ENCODE data around the gene TICAM1.
"Not testable (repeated sequence)": the region's sequence is repeated elsewhere in the genome, so short reads cannot be mapped to it uniquely, and the experiment has no call there.

Gene TICAM1

DNA sequence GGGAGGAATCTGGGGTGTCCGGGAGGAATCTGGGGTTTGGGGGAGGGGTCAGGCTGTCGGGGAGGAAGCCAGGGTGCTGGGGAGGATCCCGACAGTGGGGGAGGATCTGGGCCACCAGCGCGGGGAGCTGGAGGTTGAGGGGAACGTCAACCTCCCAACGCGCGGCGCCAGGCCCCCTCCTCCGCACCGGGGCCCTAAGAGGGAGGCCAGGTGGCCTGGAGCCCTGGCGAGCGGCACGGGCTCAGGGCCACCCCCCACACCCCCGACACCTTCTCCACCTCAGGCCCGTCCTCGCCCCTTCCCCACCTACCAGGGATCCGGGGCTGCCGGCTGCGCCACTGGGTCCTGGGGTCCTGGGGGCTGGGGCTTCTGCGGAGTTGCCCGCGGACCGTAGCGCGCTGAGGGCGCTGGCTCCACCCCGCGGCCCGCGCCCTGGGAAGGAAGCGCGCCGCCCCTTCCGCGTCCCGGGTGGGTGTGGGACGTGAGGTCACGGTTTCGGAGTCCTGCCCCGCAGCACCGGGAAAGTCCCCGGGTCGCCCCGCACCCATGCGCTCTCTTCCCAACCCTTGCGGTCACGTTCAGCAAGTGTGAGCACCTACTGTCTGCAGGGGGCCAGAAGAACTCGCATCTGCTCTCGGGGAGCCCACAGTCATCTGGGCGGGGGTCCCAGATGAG is at the start of gene TICAM1:
TSS of gene TICAM1 (minus strand) at position 409 of the 675 bp plus-strand sequence. CDS start 13,335 bp downstream, outside the sequence.
- DNase-seq = peak in 9 of 10 donors; percentile 36 to 91 (median 46)
- intact Hi-C loops (cut with DNase I) = no loop called here

DNA sequence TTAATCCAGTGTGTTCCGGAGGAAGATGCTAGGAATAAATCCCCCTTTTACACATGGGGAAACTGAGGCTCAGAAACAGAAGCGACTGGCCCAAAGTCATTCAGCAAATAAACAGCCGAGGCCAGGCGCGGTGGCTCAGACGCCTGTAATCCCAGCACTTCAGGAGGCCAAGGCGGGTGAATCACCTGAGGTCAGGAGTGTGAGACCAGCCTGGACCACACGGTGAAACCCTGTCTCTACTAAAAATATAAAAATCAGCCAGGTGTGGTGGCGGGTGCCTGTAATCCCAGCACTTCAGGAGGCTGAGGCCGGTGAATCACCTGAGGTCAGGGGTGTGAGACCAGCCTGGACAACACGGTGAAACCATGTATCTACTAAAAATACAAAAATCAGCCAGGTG is 47.5 kb upstream of the TICAM1 start:
- DNase-seq = no peak
- intact Hi-C loops (cut with DNase I) = no loop called here

DNA sequence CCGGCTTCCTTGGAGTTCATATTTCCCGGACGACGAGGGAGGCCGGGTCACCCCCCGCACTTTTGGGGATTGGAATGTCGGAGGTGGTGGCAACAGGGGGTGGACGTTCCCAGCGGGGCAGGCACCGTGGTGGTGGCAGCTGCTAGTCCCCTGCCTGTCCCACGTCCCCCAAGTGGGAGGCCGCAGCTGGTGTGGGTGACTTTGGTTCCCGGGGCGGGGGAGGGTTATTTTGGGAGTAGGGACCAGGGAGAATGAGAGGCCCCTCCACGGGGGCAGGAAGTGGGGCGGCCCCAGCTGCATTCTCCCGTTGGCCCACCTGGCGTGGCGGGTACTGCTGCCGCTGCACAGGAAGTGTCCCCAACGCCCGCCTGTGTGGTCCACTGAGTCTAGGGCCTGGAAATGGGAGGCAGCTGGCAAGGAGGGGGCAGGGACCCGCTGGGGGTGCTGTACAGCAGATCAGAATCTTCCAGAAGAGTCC is 47.0 kb upstream of the TICAM1 start:
- DNase-seq = peak in 6 of 10 donors; percentile 41 to 92 (median 56)
- intact Hi-C loops (cut with DNase I) = no loop called here

DNA sequence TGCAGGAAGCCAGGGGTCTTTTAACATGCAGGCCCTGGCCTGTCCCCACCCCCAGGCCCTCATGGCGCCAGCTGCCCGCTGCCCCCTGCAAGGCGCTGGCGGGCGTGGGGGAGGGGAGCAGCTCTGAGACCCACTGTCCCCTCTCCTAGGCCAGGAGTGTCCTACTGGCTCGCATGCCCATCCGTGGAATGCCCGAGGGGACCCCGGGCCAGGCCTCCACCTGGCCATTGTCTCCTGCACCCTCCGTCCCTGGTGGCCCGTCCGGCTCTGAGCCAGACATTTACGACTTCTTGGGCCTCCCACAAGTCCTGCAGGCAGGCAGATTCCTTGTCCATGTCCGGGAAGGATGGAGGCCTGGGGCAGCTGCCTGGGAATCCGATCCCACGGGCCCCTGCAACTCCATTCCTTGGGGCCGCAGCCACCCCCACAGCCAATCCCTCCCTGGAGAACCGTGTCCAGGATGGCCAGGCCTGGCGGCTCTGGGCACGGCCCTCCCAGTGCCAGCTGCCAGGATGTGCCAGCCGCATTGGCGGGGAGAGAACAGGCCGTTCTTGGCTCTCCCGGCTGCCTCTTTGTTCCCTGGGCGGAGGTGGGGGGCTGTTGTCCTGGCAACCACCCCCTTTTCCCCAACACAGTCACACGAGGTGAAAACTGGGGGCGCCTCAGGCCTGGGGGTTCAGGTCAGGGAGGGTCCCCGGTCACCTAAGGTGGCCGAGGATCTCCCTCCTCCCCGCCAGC is 46.4 kb upstream of the TICAM1 start:
- DNase-seq = peak; percentile 81 to 98 (median 90)
- intact Hi-C loops (cut with DNase I) = no loop called here

DNA sequence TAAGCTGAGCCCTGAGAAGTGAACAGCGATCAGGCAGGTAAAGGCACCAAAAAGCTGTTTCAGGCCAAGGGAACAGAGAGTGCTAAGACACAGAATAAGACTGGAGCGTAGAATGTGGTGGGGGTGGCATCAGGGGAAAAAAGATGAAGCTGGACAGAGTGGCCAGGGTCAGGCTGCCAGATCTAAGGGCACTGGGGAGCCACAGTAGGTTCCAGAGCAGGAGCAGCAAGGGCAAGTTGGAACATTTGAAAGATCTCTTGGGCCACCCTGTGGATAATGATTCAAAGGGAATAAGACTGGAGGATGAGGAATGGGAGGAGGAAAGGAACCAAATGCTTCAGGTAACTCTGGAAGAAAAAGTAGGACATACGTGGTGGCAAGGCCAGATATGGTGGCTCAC is 42.4 kb upstream of the TICAM1 start:
- no peak for DNase-seq
- intact Hi-C loops (cut with DNase I) = loop anchor here (2.0 kb wide), 1 partner anchor 37 kb away; no protein-coding TSS in a partner anchor

DNA sequence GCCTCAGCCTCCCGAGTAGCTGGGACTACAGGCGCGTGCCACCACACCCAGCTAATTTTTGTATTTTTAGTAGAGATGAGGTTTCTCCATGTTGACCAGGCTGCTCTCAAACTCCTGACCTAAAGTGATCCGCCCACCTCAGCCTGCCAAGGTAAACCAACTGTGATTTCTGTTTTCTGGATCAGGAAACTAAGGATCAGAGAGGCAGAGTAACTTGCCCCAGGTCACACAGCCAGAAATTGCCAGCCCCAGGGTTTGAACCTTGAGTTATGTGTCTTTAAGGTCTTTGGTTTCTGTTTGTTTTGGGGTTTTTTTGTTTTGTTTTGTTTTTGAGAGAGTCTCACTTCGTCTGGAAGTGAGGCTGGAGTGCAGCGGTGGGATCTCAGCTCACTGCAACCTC is 40.2 kb upstream of the TICAM1 start:
- no peak for DNase-seq
- intact Hi-C loops (cut with DNase I) = loop anchor here (1.0 to 2.0 kb wide), 2 partner anchors 39 to 160 kb away; no protein-coding TSS in a partner anchor

DNA sequence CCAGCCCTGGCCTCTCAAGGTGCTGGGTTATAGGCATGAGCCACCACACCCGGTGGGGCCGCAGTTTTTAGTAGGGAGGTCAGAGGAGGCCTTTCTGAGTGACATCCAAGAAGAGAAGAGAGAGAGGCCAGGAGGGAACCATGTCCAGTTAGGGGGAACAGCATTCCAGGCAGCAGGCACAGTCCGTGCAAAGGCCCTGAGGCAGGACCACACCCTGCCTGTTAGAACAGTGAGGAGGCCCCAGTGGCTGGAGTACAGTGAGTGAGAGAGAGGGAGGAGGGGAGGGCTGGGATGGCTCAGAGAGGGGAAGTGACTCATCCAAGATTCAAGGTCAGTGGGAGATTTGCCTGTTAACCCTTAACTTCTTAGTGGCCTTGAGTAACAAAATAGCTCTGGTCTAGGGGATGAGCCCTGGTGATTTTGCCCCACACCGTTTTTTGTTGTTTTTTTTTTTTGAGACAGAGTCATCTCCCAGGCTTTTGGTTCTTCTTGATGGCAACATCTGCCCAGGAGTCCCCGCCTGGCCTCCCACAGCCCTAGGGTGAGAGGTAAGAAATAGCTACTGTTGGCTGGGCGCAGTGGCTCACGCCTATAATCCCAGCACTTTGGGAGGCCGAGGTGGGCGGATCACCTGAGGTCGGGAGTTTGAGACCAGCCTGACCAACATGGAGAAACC is 38.7 kb upstream of the TICAM1 start:
- no peak for DNase-seq
- intact Hi-C loops (cut with DNase I) = no loop called here

DNA sequence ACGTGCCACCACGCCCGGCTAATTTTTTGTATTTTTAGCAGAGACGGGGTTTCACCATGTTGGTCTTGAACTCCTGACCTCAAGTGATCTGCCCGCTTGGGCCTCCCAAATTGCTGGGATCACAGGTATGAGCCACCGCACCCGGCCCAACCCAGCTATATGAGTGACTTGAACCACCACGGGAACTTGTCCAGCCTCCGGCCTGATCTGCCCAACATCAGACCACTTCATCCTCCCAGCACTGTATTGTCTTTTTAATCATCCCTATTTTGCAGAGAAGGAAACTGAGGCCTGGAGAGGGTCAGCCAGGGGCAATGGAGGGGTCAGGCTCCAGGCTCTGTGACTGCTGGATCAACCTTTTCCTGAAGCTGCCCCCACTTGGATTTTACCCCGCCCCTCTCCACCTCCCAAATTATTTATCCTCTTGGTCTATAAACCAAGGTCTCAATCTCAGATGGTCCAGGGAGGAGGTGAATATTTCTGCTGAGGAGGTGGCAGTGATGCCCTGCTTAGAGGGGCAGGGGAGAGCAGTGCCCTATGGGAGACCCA is 36.8 kb upstream of the TICAM1 start:
- intact Hi-C loops (cut with DNase I) = no loop called here
- no peak for DNase-seq

DNA sequence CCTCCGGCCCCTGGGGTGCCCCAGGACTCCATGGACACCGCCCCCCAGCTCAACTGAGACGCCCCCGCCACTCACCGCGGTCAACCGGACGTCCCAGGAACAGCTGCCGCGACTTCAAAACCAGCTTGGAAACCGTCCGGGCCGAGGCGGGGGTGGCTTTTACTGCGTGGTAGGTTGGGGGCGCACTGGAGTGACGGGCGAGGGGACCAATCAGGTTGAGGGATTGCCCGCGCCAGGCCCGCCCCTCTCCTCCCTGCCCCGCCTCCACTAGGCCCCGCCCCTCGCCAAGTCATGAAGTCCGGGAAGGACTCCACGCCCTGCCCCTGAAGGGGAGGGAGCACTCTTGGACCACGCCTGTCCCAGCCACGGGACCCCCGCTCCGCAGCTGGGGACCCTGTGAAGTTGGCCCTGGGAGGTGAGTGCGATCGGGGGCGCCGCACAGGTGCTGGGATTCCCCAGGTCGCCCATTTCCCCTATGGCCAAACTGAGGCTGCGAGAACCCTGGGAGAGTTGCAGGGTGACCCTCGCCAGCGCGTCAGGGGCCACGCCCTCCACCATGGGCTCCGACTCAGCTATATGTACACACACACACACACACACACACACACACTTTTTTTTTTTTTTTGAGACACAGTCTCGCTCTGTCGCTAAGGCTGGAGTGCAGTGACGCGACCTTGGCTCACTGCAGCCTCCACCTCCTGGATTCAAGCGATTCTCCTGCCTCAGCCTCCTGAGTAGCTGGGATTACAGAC is 36.2 kb upstream of the TICAM1 start, which contains the start of gene PLIN3:
TSS of gene PLIN3 (minus strand) at position 134 of the 752 bp plus-strand sequence. CDS start 6,273 bp downstream, outside the sequence.
- peak; percentile 83 to 98 (median 92) for DNase-seq
- intact Hi-C loops (cut with DNase I) = no loop called here

DNA sequence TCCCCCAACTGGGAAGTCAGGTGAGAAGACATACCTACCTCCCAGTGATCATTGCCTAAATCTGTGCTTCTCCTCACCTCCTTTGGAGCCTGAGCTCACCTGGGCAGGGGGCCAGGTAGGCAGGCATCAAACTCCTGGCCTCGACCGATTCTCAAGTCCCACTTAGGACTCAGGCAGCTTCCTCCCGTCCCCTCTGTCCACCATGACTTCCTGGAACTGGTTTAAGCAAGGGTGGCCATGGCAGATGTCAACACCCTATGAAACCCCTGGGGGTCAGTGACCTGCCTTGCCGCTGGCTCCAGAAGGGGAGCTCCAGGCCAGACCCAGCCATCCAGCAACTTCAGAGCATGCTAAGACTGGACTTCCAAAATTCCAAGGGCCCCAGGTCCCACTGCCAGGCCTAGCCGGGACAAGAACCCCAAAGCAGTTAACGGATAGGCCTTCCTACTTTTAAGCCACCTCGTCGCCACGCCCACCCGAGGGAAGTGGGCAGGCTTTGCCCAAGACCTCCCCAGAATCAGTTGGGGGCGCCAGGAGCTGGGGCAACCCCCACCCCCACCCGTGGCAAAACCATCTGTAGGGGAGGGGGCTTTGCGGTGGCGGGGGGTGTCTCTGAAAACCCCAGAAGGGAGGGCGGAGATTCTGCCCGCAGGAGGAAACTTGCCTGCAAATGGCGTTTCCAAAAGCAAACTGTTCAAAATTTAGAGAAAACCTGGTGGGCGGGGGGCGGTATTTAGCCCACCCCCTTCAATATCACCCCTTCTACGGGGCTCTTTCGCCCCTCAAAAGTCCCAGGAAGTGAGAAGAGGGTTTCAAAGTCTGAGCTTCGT is 35.3 kb upstream of the TICAM1 start:
- no peak for DNase-seq
- intact Hi-C loops (cut with DNase I) = no loop called here

DNA sequence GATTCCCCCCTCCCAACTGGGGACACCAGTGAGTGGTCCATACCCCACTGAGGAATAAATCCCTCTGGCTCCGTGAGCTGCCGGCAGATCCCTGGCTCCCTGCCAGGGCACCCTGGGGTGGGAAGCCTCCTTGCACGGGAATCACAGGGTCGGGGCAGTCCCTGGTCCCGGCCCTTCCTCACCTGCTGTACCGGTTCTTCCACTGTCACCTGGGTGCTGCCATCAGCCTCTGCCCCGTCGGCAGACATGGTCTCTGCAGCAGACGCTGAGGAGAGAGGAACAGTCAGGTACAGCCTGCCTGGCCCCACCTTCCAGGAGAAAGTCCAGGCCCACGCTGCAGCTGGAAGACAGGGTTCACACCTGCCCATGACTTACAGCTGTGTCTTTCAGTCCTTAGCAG is 29.6 kb upstream of the TICAM1 start:
- DNase-seq = no peak
- intact Hi-C loops (cut with DNase I) = no loop called here

DNA sequence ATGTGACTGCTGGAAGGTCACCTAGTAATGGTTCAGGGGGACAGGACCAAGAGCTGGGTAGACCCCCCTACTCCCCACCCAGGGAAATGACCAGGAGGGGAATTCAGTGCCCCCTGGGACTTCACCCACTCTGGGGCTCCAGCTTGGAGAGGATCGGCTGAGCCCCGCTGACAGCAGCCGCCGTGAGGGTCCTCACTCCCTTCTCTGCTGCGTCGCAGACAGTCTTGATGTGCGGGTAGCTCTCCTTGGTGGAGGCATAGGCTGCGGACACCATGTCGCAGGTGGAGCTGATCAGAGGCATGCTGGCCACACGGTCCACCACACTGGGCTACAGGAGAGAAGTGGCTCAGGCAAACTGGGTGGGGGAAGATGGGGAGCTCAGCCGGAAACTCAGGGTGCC is 28.2 kb upstream of the TICAM1 start:
- no peak for DNase-seq
- intact Hi-C loops (cut with DNase I) = no loop called here

DNA sequence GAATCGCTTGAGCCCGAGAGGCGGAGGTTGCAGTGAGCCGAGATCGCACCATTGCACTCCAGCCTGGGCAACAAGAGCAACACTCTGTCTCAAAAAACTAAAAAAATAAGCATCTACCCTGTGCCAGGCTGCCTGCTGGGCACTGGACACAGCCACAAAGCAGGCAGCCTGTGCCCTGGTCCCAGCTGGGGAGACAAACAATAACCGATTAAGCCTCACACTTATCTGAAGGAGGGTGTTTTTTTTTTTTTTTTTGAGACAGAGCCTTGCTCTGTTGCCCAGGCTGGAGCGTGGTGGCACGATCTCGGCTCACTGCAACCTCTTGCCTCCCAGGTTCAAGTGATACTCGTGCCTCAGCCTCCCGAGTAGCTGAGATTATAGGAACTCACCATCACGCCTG is 25.0 kb upstream of the TICAM1 start:
- intact Hi-C loops (cut with DNase I) = not testable (repeated sequence)
- DNase-seq = peak in 4 of 10 donors; percentile 17 to 88 (median 42)

DNA sequence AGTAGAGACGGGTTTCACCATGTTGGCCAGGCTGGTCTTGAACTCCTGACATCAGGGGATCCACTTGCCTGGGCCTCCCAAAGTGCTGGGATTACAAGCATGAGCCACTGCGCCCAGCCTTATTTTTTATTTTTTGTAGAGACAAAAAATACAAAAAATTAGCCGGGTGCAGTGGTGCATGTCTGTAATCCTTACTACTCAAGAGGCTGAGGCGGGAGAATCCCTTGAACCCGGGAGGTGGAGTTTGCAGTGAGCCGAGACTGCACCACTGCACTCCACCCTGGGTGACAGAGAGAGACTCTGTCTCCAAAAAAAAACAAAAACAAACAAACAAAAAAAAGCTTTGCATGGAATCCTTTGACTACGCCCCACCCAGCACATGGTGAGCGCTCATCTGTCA is 22.0 kb upstream of the TICAM1 start:
- intact Hi-C loops (cut with DNase I); DNase-seq: not testable (repeated sequence)

DNA sequence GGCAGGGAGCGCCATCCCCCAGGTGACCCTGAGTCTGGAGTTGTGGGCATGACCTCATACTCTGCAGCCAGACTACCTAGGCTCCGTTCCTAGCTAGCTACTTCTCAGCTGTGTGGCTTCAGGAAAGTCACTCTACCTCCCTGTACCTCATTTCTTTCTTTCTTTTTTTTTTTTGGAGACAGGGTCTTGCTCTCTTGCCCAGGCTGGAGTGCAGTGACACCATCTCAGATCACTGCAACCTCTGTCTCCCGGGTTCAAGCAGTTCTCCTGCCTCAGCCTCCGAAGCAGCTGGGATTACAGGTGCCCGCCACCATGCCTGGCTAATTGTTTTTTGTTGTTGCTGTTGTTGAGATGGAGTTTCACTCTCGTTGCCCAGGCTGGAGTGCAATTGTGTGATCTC is 21.0 kb upstream of the TICAM1 start:
- DNase-seq = no peak
- intact Hi-C loops (cut with DNase I) = no loop called here

DNA sequence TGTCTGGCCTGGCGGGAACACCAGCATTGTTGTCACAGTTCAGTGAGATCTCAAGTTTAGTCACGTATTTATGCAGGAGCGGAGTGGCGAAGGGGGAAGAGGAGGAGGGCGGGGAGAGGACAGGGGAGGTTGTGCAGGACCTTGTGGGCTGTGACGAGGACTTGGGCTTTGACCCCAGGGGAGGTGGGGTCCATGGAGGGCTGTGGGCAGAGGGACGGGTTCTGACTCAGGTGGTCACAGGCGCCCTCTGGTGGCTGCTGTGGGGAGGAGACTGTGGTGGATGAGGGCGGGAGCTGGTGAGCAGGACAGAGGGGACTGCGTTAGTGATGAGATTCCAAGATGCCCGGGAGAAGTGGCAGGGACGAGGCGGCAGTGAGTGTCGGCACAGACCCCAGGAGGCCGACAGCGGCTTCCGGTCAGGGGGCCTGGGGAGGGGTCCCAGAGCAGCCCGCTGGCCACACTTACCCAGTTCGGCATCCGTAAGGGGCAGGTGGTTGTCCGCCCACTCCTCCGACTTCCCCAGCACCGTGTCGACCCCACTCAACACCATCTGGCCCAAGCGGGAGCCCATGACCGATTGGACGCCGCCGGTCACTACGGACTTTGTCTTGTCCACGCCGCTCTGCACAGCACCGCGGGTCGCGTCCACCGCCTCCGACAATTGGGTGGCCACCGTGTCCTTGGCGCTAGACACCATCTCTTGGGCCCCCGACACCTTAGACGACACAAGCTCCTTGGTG is 20.2 kb upstream of the TICAM1 start:
- peak; percentile 29 to 95 (median 79) for DNase-seq
- intact Hi-C loops (cut with DNase I) = loop anchor here (1.0 kb wide), 1 partner anchor 41 kb away; no protein-coding TSS in a partner anchor

DNA sequence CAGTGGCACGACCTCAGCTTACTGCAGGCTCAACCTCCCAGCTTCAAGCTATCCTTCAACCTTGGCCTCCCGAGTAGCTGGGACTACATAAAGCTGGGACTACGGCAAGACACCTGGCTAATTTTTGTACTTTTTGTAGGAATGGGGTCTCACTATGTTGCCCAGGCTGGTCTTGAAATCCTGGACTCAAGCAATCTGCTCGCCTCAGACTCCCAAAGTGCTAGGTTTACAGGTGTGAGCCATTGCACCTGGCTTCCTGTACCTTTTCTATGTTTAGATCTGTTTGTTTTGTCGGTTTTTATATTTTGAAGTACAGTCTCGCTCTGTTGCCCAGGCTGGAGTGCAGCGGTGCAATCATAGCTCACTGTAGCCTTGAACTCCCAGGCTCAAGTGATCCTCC is 17.5 kb upstream of the TICAM1 start:
- no peak for DNase-seq
- intact Hi-C loops (cut with DNase I) = no loop called here

DNA sequence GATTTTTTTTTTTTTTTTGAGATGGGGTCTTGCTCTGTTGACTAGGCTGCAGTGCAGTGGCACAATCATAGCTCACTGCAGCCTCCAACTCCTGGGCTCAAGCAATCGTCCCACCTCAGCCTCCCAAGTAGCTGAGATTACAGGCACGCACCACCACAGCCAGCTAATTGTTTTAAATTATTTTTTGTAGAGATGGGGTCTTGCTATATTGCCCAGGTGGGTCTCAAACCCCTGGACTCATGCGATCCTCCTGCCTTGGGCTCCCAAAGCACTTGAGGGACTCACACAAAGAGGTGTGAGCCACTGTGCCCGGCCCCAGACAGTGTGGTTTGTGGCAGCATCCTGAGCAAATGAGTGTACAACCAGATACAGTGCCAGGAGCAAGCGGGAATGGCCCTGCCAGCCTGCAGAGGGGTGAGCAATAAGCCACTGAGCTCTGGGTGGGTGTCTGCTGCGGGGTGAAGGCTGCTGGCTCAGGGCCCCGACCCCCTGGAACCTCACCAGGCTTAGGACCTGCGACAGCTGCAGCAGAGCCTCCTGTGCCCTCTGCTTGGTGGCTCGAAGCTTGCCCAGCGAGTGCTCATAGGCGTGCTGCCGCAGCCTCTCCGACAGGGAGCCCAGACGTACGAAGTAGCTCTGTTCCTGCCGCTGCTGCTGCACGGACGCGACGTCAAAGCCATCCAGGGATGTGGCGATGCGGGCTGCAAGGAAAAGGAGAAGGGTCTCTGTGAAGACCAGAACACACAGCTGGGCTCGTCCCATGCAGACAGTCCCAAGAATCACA is 15.9 kb upstream of the TICAM1 start:
- intact Hi-C loops (cut with DNase I) = no loop called here
- DNase-seq = no peak

Measured in posterior cingulate gyrus (tissue), 11 donors.